SHP77 (cell line): ENCODE measurements around the gene CCDC146.
A peak's percentile ranks its signal among the peaks of the same experiment; 100 is the strongest.
"Not testable (repeated sequence)": the region's sequence is repeated elsewhere in the genome, so short reads cannot be mapped to it uniquely, and the experiment has no call there.

Experiments used
- DNase-seq, 2 experiments: peaks; one replicate each; lab custom pipeline; 2025; lab: John Stamatoyannopoulos, UW

Gene CCDC146, protein sequence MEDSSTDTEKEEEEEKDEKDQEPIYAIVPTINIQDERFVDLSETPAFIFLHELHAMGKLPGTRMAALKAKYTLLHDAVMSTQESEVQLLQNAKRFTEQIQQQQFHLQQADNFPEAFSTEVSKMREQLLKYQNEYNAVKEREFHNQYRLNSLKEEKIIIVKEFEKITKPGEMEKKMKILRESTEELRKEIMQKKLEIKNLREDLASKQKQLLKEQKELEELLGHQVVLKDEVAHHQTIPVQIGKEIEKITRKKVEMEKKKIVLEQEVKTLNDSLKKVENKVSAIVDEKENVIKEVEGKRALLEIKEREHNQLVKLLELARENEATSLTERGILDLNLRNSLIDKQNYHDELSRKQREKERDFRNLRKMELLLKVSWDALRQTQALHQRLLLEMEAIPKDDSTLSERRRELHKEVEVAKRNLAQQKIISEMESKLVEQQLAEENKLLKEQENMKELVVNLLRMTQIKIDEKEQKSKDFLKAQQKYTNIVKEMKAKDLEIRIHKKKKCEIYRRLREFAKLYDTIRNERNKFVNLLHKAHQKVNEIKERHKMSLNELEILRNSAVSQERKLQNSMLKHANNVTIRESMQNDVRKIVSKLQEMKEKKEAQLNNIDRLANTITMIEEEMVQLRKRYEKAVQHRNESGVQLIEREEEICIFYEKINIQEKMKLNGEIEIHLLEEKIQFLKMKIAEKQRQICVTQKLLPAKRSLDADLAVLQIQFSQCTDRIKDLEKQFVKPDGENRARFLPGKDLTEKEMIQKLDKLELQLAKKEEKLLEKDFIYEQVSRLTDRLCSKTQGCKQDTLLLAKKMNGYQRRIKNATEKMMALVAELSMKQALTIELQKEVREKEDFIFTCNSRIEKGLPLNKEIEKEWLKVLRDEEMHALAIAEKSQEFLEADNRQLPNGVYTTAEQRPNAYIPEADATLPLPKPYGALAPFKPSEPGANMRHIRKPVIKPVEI

GRCh38 chr7:77121860-77122681, at the start of gene CCDC146:
Gene CCDC146 (plus strand): TSS chr7:77122615. CDS start chr7:77167669, 45,054 bp downstream.
- DNase-seq, result peak; percentile 99

DNA sequence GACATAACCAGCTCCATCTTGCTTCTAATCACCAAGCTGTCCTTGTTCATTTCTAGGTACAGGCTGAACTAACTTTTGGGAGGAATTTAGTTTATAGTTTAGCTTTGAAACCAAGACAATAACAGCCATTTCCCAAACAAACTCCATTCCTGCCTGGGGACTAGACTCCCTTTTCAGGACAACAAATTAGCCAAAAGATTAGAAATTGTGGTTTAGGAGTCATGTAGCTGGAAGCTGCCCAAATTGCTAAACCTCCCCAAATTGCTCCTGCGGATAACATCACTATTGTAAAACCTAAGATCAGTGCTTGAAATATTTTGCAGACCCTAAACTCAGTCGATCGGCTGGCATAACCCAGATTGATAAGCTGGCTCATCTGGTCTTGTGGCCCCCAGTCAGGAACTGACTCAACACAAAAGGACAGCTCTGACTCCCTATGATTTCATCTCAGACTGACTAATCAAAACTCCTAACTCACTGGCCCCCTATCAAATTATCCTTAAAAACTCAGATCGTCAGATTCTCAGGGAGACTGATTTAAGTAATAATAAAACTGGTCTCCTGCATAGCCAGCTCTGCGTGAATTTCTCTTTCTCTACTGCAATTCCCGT, 47.5 kb upstream of the CCDC146 start:
- DNase-seq, result not testable (repeated sequence)

DNA sequence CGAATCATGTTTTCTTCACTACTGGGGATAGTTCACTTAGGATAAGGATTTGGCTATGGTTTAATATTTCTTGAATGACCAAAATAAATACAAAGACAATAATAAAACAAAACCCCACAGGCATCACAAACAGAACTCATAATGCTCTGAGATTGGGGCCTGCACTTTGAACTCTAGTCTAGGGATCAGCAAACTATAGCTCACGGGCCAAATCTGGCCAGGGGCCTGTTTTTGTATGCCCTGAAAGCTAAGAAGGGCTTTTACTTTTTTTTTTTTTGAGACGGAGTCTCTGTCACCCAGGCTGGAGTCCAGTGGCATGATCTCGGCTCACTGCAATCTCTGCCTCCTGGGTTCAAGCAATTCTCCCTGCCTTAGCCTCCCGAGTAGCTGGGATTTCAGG, 45.4 kb upstream of the CCDC146 start:
- not testable (repeated sequence) for DNase-seq

GRCh38 chr7:77079112-77079511, 43.3 kb upstream of the CCDC146 start:
- DNase-seq, result not testable (repeated sequence)

DNA sequence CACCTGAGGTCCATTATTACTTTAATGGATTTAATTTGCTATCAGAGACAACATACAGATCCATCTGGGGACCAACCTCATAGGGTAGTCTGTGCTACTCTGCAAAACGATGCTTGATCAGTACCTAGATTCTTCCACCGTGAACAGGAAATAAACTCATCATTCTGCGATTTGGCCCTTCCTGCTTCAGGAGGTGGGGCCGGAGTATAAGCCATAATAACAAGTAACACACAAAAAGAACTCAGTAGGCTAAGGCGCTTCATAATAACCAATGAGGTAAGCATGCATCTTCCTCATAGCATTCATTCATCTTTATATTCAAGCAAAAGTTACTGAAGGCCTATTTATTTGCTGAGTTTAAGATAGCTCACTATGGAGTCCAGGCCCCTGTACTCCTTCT, 42.8 kb upstream of the CCDC146 start:
- not testable (repeated sequence) for DNase-seq

DNA sequence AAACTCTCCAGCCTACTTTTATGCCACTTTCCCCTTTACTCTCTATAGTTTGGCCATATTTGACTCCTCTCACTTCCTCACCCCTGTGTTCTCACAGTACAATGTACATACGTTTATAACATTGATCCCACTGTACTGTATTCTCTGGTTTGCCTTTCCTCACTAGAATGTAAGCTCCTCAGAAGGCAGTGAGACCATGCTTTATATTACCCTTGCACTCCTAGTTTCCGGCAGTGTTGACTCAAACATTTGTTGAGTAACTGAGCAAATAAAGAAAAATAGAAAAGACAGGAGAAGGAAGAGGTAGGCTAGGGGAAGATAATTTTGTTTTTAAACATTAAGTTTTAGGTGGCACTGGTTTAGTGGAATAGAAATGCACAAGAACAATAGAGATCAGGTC, 42.2 kb upstream of the CCDC146 start:
- not testable (repeated sequence) for DNase-seq

GRCh38 chr7:77082192-77082591, 40.2 kb upstream of the CCDC146 start:
- not testable (repeated sequence) for DNase-seq

DNA sequence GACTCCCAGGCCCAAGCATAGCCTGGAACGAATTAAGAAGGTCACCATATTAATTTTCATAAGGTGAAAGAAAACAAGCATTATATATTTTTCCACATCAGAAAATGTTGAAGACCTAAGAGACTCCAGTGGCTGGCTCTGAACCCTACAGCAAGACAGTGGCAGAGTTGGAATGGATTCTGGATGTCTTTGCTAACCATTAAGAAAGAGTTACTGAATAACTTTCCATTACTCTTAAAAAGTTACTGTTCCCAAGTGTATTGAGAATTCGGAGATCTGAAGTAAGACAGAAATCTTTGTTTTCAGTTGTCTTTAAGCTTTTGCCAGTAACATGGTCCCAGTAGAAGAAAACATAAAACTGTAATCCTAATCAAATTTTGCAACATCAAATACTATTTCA, 30.1 kb upstream of the CCDC146 start:
- DNase-seq, result not testable (repeated sequence)

GRCh38 chr7:77100501-77100900, 21.9 kb upstream of the CCDC146 start:
- not testable (repeated sequence) for DNase-seq

- DNase-seq, result not testable (repeated sequence)
Measured at GRCh38 chr7:77101187-77101586, 21.2 kb upstream of the CCDC146 start.

DNA sequence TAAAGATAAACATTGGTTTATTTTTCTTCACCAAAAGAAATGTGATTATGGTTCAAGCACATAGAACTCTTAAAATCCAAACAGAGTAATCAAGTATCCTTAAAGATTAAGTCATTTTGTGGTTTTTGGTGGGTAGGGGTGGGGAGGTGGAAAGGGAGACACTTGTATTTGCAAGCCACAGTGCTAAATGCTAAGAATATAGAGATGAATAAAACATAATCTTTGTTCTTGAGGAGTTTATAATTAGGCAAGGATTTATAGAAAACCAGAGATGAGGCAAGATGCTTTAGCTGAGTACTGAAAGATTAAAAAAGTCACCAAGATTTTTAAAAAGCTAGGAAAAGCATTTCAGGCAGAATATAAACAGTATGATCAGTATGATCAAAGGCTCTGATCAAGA, 19.7 kb upstream of the CCDC146 start:
- not testable (repeated sequence) for DNase-seq

GRCh38 chr7:77105904-77106303, 16.5 kb upstream of the CCDC146 start:
- not testable (repeated sequence) for DNase-seq

DNA sequence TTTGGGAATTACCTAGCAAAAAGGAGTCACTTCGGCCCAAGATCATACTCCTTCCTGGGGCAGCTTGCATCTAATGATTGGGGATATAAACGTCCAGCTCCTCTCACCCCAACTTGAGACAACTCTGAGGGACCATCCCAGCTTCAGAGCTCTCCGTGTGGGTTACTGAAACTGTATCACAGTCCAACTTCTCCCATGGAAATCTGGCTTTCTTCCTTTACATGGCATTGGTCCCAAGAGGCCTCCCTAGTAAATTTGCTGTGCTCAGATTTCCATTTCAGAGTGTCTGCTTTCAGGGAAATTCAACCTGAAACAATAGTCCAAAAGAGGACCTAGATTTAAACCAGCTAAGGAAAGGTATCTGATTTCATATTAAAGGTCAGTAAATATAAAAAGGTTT, 14.8 kb upstream of the CCDC146 start:
- not testable (repeated sequence) for DNase-seq

GRCh38 chr7:77108362-77108761, 14.1 kb upstream of the CCDC146 start:
- not testable (repeated sequence) for DNase-seq

GRCh38 chr7:77112719-77113306, 9.6 kb upstream of the CCDC146 start:
- not testable (repeated sequence) for DNase-seq

DNA sequence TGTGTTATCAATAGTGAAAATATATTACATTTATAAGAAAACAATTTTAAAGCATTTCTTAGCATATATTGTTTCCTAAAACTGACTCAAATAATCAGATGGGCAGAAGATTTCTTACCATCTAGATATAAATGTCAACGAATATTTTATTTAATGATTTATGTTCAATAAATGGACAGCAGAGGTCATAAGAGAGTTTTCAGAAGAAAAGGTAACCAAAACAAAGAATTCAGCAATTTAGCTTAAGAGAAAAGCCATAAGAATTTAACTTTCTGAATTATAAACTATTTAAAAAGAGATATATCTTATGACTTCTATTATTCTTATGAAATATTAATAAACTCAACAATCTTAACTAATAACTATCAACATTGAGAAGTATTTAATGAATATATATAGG, 3.1 kb downstream of the CCDC146 start:
- not testable (repeated sequence) for DNase-seq

- DNase-seq, result peak; percentile 66 to 86
Measured at GRCh38 chr7:77127009-77127408, 4.6 kb downstream of the CCDC146 start.

GRCh38 chr7:77128582-77129410, 6.4 kb downstream of the CCDC146 start:
- DNase-seq, result not testable (repeated sequence)

GRCh38 chr7:77131781-77132180, 9.4 kb downstream of the CCDC146 start:
- not testable (repeated sequence) for DNase-seq

DNA sequence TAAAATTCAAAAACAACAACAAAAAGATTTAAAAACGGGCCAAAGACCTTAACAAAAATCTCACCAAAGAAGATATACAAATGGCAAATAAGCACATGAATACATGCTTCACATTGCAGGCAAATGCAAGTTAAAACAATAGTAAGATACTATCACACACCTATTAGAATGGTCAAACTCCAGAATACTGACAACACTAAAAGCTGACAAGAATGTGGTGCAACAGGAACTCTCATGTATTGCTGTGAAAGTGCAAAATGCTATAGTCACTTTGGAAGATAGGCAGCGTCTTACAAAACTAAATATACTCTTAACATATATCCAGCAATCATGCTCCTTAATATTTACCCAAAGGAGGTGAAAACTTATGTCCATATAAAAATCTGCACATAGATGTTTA, 16.3 kb downstream of the CCDC146 start:
- not testable (repeated sequence) for DNase-seq
